GM12865 (cell line): ENCODE results near the gene TTC29.

Source experiments
- DNase-seq: peaks from one replicate; pipeline ENCODE4 v3.0.0; 2010; ENCODE audit warnings: low read depth
- H3K4me3 ChIP-seq: 2 replicates; pipeline ENCODE4 v1.5.1; 2011; ENCODE audit warnings: mild to moderate bottlenecking, low read depth, low read length, control low read depth
- TF ChIP-seq, protein P1 (sequence below): IDR thresholded peaks from 2 replicates; pipeline ENCODE4 v1.5.1; 2011; ENCODE audit warnings: low read length, control low read depth, low read depth, inconsistent platforms; ENCODE audit not compliant: insufficient read depth; ENCODE audit errors: missing control alignments

TTC29 gene

DNA sequence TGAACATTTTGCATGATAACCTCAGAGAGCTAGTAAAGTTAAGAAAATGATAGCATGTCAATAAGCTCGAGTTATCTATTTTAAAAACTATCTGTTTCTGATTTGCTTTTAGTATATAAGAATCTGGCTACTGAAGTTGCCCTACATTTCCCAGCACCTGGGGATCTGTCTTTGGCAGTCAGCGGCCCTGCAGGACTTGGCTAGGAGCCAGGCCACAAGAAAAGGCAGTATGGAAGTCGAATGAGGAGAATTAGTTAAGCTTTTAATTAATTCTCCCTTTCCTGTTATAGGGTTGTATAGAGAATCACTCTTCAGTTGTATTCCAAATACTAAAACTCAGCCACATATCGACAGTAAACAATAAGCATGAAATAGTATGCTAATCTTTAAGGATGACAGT lies 284.3 kb downstream of the TTC29 start:
- TF ChIP-seq, protein P1, sequence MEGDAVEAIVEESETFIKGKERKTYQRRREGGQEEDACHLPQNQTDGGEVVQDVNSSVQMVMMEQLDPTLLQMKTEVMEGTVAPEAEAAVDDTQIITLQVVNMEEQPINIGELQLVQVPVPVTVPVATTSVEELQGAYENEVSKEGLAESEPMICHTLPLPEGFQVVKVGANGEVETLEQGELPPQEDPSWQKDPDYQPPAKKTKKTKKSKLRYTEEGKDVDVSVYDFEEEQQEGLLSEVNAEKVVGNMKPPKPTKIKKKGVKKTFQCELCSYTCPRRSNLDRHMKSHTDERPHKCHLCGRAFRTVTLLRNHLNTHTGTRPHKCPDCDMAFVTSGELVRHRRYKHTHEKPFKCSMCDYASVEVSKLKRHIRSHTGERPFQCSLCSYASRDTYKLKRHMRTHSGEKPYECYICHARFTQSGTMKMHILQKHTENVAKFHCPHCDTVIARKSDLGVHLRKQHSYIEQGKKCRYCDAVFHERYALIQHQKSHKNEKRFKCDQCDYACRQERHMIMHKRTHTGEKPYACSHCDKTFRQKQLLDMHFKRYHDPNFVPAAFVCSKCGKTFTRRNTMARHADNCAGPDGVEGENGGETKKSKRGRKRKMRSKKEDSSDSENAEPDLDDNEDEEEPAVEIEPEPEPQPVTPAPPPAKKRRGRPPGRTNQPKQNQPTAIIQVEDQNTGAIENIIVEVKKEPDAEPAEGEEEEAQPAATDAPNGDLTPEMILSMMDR = no peak
- H3K4me3 ChIP-seq = no peak overlapping the region
- DNase-seq = no peak
